Neural cell (in vitro differentiated cells): ENCODE data around the gene PYGL. TPM values are rescaled to one million over a fixed set of nuclear protein-coding genes. Genes with fewer than 3 reads are reported as not detected.

Experiments
- H2AFZ ChIP-seq: fragments of 200-600, 300-800 bp; sonication (generic), shearing (Covaris generic); 2 replicates; pipeline ENCODE4 v1.6.0; 2014; ENCODE audit warnings: low read depth, mild to moderate bottlenecking, antibody characterized with exemption, low read length, moderate library complexity
- H3F3A ChIP-seq: fragments of 200-600 bp; shearing (Covaris generic); 2 replicates; pipeline ENCODE4 v1.6.1; 2016; ENCODE audit warnings: mild to moderate bottlenecking, moderate library complexity, mixed read lengths, antibody characterized with exemption, low read length; ENCODE audit not compliant: insufficient read depth, poor library complexity, severe bottlenecking
- H3K27ac ChIP-seq: fragments of 200-600, 300-800 bp; sonication (generic), shearing (Covaris generic); 2 replicates; pipeline ENCODE4 v1.5.1; 2014; ENCODE audit warnings: mild to moderate bottlenecking, low read length, moderate library complexity
- H3K27me3 ChIP-seq: fragments of 300-800, 200-600 bp; sonication (generic), shearing (Covaris generic); 2 replicates; pipeline ENCODE4 v1.6.0; 2014; ENCODE audit warnings: mild to moderate bottlenecking, low read depth, low read length, moderate library complexity; ENCODE audit not compliant: insufficient read depth
- H3K36me3 ChIP-seq: fragments of 300-800, 200-600 bp; sonication (generic), shearing (Covaris generic); 2 replicates; pipeline ENCODE4 v1.5.1; 2014; ENCODE audit warnings: mild to moderate bottlenecking, antibody characterized with exemption, low read length, moderate library complexity; ENCODE audit not compliant: insufficient read depth
- H3K4me2 ChIP-seq: fragments of 300-800, 200-600 bp; sonication (generic), shearing (Covaris generic); 2 replicates; pipeline ENCODE4 v1.6.0; 2014; ENCODE audit warnings: mild to moderate bottlenecking, low read length
- H3K4me3 ChIP-seq: fragments of 300-800, 200-600 bp; sonication (generic), shearing (Covaris generic); 2 replicates; pipeline ENCODE4 v1.5.1; 2014; ENCODE audit warnings: mild to moderate bottlenecking, low read length, moderate library complexity
- H3K79me2 ChIP-seq: fragments of 200-600 bp; shearing (Covaris generic); replicated peaks from 2 replicates; pipeline ENCODE4 v1.6.0; 2014; ENCODE audit warnings: mild to moderate bottlenecking, low read length, moderate library complexity; ENCODE audit not compliant: insufficient read depth
- H3K9ac ChIP-seq: fragments of 300-800, 200-600 bp; sonication (generic), shearing (Covaris generic); 2 replicates; pipeline ENCODE4 v1.6.1; 2016; ENCODE audit warnings: mild to moderate bottlenecking, low read length, mixed read lengths
- H3K9me2 ChIP-seq: fragments of 200-600 bp; shearing (Covaris generic); 2 replicates; pipeline ENCODE4 v1.6.1; 2016; ENCODE audit warnings: mild to moderate bottlenecking, low read length, mixed read lengths; ENCODE audit not compliant: insufficient read depth
- H3K9me3 ChIP-seq: fragments of 200-600, 300-800 bp; sonication (generic), shearing (Covaris generic); 2 replicates; pipeline ENCODE4 v1.6.1; 2016; ENCODE audit warnings: mild to moderate bottlenecking, mixed run types, low read length, moderate library complexity, mixed read lengths
- H4K20me1 ChIP-seq: fragments of 200-600 bp; shearing (Covaris generic); 2 replicates; pipeline ENCODE4 v1.6.1; 2016; ENCODE audit warnings: mild to moderate bottlenecking, mixed run types; ENCODE audit not compliant: insufficient read depth
- CTCF ChIP-seq: fragments of 450-650 bp; IDR thresholded peaks from 2 replicates; pipeline ENCODE4 v1.5.1; 2014; ENCODE audit warnings: antibody characterized with exemption, mild to moderate bottlenecking, moderate library complexity; ENCODE audit not compliant: poor library complexity, severe bottlenecking
- EP300 ChIP-seq: fragments of 450-650 bp; conservative IDR thresholded peaks from 2 replicates; pipeline ENCODE4 v1.6.1; 2014; ENCODE audit warnings: antibody characterized with exemption, mild to moderate bottlenecking, moderate library complexity; ENCODE audit not compliant: poor library complexity, severe bottlenecking
- EZH2 ChIP-seq: fragments of 200-600, 300-800 bp; shearing (Covaris generic), sonication (generic); IDR thresholded peaks from 2 replicates; pipeline ENCODE4 v1.6.1; 2014; ENCODE audit warnings: antibody characterized with exemption, low read length, borderline replicate concordance, mild to moderate bottlenecking; ENCODE audit not compliant: insufficient read depth, poor library complexity, severe bottlenecking
- MXI1 ChIP-seq: fragments of 450-650 bp; conservative IDR thresholded peaks from 2 replicates; pipeline ENCODE4 v1.6.1; 2014; ENCODE audit warnings: antibody characterized with exemption, mild to moderate bottlenecking; ENCODE audit not compliant: poor library complexity, severe bottlenecking
- POLR2AphosphoS5 ChIP-seq: IDR thresholded peaks from 2 replicates; pipeline ENCODE4 v1.6.1; 2012
- RAD21 ChIP-seq: fragments of 450-650 bp; conservative IDR thresholded peaks from 2 replicates; pipeline ENCODE4 v1.6.1; 2014; ENCODE audit warnings: antibody characterized with exemption, mild to moderate bottlenecking, moderate library complexity
- REST ChIP-seq: IDR thresholded peaks from 2 replicates; pipeline ENCODE4 v1.6.1; 2012; ENCODE audit warnings: borderline replicate concordance
- SMC3 ChIP-seq: fragments of 450-650 bp; conservative IDR thresholded peaks from 2 replicates; pipeline ENCODE4 v1.6.1; 2014; ENCODE audit warnings: antibody characterized with exemption, mild to moderate bottlenecking, moderate library complexity; ENCODE audit not compliant: poor library complexity
- TAF1 ChIP-seq: IDR thresholded peaks from 2 replicates; pipeline ENCODE4 v1.6.1; 2012; ENCODE audit warnings: low read depth
- polyA plus RNA-seq: library from polyadenylated mRNA; depleted of rRNA; stranded (reverse); fragments of >200 nt; gene quantifications from 2 replicates; pipeline ENCODE4 v1.2.3, GENCODE V29; 2014

The PYGL gene
- polyA plus RNA-seq, 1 donor from 2014 or later, result not detected

GRCh38 chr14:50937800-50938199 is 6.5 kb downstream of the PYGL start:
- Histone ChIP-seq H2AFZ (no peak overlapping the region), H4K20me1 (no peaks in the 10 kb centered on the region), H3K27ac (no peak overlapping the region), H3K9me3 (no peaks in the 10 kb centered on the region), H3F3A (no peaks in the 10 kb centered on the region), H3K79me2 (no peaks in the 10 kb centered on the region), H3K9ac (no peak overlapping the region), H3K36me3 (no peaks in the 10 kb centered on the region), H3K4me3 (no peak overlapping the region), H3K4me2 (no peak overlapping the region), H3K9me2 (no peaks in the 10 kb centered on the region), H3K27me3 (peaks cover 3% of the 10 kb centered on the region)
- no peak for TF ChIP-seq SMC3
- no peak for TF ChIP-seq POLR2AphosphoS5
- TF ChIP-seq MXI1, result no peak
- no peak for TF ChIP-seq TAF1
- TF ChIP-seq REST, result no peak
- TF ChIP-seq RAD21, result no peak
- no peak for TF ChIP-seq EP300
- TF ChIP-seq CTCF, result no peak
- no peak for TF ChIP-seq EZH2

- no peak for TF ChIP-seq RAD21
- no peak for TF ChIP-seq MXI1
- no peak for TF ChIP-seq EP300
- TF ChIP-seq EZH2, result no peak
- TF ChIP-seq POLR2AphosphoS5, result no peak
- TF ChIP-seq REST, result no peak
- TF ChIP-seq TAF1, result no peak
- TF ChIP-seq SMC3, result no peak
- no peak for TF ChIP-seq CTCF
- no peaks in the 10 kb centered on the region for H3K36me3 ChIP-seq
- H3K79me2 ChIP-seq, result no peaks in the 10 kb centered on the region
These were observed 7.0 kb downstream of the PYGL start for GRCh38 chr14:50937325-50937724.

More at GRCh38 chr14:50937325-50937724, 7.0 kb downstream of the PYGL start:
- Histone ChIP-seq H3K4me3 (no peak overlapping the region), H3K9me3 (no peaks in the 10 kb centered on the region), H3F3A (no peaks in the 10 kb centered on the region), H4K20me1 (no peaks in the 10 kb centered on the region), H3K9ac (no peak overlapping the region), H3K27me3 (peaks cover 3% of the 10 kb centered on the region), H3K4me2 (no peak overlapping the region), H2AFZ (no peak overlapping the region), H3K9me2 (no peaks in the 10 kb centered on the region), H3K27ac (no peak overlapping the region)
